OCI-LY3 (cell line): ENCODE results near the gene PTAFR.

Experiments
- H2AFZ ChIP-seq: fragments of 200-600, 300-600 bp; shearing (Covaris generic); 2 replicates; pipeline ENCODE4 v1.6.0; 2014; ENCODE audit warnings: antibody characterized with exemption, low read depth, low read length
- H3K27ac ChIP-seq: fragments of 200-600, 300-600 bp; sonication (generic); 2 replicates; pipeline ENCODE4 v1.5.1; 2014; ENCODE audit warnings: mild to moderate bottlenecking, low read length, moderate library complexity, mixed read lengths
- H3K27me3 ChIP-seq: fragments of 200-600, 300-600 bp; sonication (generic); 2 replicates; pipeline ENCODE4 v1.6.1; 2014; ENCODE audit warnings: low read depth, low read length, mixed read lengths
- H3K36me3 ChIP-seq: fragments of 200-600, 300-600 bp; sonication (generic); replicated peaks from 2 replicates; pipeline ENCODE3; 2014; ENCODE audit warnings: low read depth, low read length, mixed read lengths
- H3K4me1 ChIP-seq: fragments of 300-600, 200-600 bp; sonication (generic); 2 replicates; pipeline ENCODE4 v1.6.1; 2014; ENCODE audit warnings: low read length, mixed read lengths
- H3K4me2 ChIP-seq: fragments of 200-600, 300-600 bp; sonication (generic); 2 replicates; pipeline ENCODE4 v1.6.1; 2014; ENCODE audit warnings: low read length, mixed read lengths
- H3K4me3 ChIP-seq: fragments of 300-600, 200-600 bp; sonication (generic); 2 replicates; pipeline ENCODE4 v1.5.1; 2014; ENCODE audit warnings: antibody characterized with exemption, mild to moderate bottlenecking, low read length, moderate library complexity
- H3K79me2 ChIP-seq: fragments of 300-600, 200-600 bp; shearing (Covaris generic); 2 replicates; pipeline ENCODE4 v1.6.1; 2014; ENCODE audit warnings: mild to moderate bottlenecking, low read length, mixed read lengths
- H3K9ac ChIP-seq: fragments of 300-600, 200-600 bp; shearing (Covaris generic); 2 replicates; pipeline ENCODE4 v1.6.0; 2014; ENCODE audit warnings: mild to moderate bottlenecking, low read length, moderate library complexity
- H3K9me3 ChIP-seq: fragments of 200-600, 300-600 bp; shearing (Covaris generic); 2 replicates; pipeline ENCODE4 v1.6.1; 2014; ENCODE audit warnings: low read length, mixed read lengths; ENCODE audit not compliant: insufficient read depth
- H4K20me1 ChIP-seq: fragments of 200-600, 300-600 bp; sonication (generic); 2 replicates; pipeline ENCODE4 v1.6.1; 2016; ENCODE audit warnings: low read length, mixed read lengths; ENCODE audit not compliant: insufficient read depth
- EZH2phosphoT487 ChIP-seq: fragments of 200-600 bp; shearing (Covaris generic); IDR thresholded peaks from 2 replicates; pipeline ENCODE4 v1.6.1; 2018; ENCODE audit warnings: antibody characterized with exemption, mixed run types, low read depth
- TF ChIP-seq, protein P1 (sequence below): fragments of 200-600, 300-600 bp; sonication (generic); IDR thresholded peaks from 2 replicates; pipeline ENCODE4 v1.5.1; 2014; ENCODE audit warnings: antibody characterized with exemption, low read length, low read depth

Gene PTAFR

DNA sequence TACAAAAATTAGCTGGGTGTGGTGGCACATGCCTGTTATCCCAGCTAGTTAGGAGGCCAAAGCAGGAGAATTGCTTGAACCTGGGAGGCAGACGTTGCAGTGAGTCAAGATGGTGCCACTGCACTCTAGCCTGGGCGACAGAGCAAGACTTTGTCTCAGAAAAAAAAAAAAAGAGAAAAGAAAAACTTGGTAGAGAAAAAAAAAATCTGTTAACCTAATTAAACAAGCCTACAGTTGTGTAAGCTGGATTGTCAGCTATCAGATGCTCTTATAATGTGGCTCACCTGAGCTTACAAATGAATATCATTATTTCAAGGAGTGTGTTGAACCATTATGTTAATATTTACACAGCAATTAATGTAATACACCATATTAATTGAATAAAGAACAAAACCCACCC is 61.6 kb downstream of the PTAFR start:
- H3K36me3 ChIP-seq, result no peaks in the 10 kb centered on the region
- H4K20me1 ChIP-seq, result no peaks in the 10 kb centered on the region
- H3K9ac ChIP-seq, result peak overlapping the region; percentile 29; the same call in 1 of the 2 replicates
- no peaks in the 10 kb centered on the region for H3K27me3 ChIP-seq
- H3K4me1 ChIP-seq, result peaks cover 50% of the 10 kb centered on the region
- H3K9me3 ChIP-seq, result no peaks in the 10 kb centered on the region
- peak overlapping the region; percentile 67 for H3K27ac ChIP-seq
- 0 out of 2 replicates have a peak overlapping the region, but pooled peaks have one; percentile 20 for H2AFZ ChIP-seq
- H3K4me2 ChIP-seq, result peak overlapping the region; percentile 47
- no peak overlapping the region for H3K4me3 ChIP-seq
- no peaks in the 10 kb centered on the region for H3K79me2 ChIP-seq
- TF ChIP-seq EZH2phosphoT487, result no peak
- TF ChIP-seq, protein P1, sequence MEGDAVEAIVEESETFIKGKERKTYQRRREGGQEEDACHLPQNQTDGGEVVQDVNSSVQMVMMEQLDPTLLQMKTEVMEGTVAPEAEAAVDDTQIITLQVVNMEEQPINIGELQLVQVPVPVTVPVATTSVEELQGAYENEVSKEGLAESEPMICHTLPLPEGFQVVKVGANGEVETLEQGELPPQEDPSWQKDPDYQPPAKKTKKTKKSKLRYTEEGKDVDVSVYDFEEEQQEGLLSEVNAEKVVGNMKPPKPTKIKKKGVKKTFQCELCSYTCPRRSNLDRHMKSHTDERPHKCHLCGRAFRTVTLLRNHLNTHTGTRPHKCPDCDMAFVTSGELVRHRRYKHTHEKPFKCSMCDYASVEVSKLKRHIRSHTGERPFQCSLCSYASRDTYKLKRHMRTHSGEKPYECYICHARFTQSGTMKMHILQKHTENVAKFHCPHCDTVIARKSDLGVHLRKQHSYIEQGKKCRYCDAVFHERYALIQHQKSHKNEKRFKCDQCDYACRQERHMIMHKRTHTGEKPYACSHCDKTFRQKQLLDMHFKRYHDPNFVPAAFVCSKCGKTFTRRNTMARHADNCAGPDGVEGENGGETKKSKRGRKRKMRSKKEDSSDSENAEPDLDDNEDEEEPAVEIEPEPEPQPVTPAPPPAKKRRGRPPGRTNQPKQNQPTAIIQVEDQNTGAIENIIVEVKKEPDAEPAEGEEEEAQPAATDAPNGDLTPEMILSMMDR, result no peak

DNA sequence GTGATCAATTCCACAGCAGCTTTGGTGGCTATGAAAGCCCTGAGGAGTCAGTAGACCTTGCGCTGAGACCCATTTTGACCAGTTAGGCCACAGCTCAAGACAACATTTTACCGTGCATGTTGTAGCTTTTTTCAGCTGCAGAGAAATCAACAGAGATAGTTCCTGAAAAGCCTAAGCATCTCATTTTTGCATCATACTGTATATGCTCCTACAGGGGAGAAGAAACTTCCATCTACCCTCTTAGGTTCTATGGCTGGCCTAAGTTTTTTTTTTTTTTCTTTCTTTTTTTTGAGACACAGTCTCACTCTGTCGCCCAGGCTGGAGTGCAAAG is 63.3 kb downstream of the PTAFR start:
- no peaks in the 10 kb centered on the region for H3K9me3 ChIP-seq
- peaks cover 43% of the 10 kb centered on the region for H3K4me1 ChIP-seq
- no peaks in the 10 kb centered on the region for H3K27me3 ChIP-seq
- H2AFZ ChIP-seq, result no peak overlapping the region
- H3K36me3 ChIP-seq, result no peaks in the 10 kb centered on the region
- H3K27ac ChIP-seq, result no peak overlapping the region
- TF ChIP-seq, protein P1, result no peak; the same call in 1 of the 2 replicates
- TF ChIP-seq EZH2phosphoT487, result no peak
- no peaks in the 10 kb centered on the region for H4K20me1 ChIP-seq
- no peak overlapping the region for H3K4me2 ChIP-seq
- H3K79me2 ChIP-seq, result no peaks in the 10 kb centered on the region
- H3K4me3 ChIP-seq, result no peak overlapping the region
- H3K9ac ChIP-seq, result no peak overlapping the region

DNA sequence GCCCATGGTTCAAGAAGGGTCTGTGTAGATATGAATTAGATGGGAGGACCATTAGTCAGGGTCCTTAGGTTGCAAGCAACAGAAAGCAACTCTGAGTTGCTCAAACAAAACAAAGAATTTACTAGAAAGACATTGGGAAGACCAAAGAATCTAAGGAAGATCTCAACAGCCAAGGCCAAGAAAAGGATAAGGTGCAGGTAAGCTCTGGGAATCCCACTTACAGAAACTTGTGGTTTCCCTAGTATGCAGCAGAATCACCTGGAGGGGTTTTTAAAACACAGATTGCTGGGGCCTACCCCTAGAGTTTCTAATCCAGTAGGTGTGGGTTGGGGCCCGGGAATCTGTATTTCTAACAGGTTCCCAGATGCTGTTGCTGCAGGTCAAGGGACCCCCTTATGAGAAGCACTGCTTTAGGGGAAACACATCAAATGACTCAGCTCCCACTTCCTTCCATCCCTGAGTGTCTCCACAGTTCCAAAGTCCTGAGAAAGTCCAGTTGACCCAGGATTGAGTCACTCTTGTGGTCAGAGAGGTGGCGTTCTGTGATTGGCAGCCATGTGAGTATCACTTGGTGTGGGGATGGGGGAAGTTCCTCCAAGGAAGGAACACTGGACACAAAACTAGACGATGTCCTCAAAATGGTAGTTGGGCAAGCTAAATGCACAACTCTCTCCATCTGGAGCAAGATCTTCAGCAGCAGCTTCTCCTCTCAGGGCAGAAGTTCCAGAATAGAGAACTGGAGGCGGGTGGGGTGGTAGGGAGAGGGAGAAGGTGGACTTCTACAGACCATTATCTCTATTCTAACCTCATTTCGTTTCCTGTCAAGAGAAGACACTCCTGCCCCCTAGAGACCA is 63.9 kb downstream of the PTAFR start:
- Histone ChIP-seq H3K9ac (no peak overlapping the region), H3K9me3 (no peaks in the 10 kb centered on the region), H3K27me3 (no peaks in the 10 kb centered on the region), H3K4me3 (no peak overlapping the region), H2AFZ (peak overlapping the region; percentile 65; the same call in 1 of the 2 replicates), H3K79me2 (no peaks in the 10 kb centered on the region), H3K4me2 (no peak overlapping the region), H3K4me1 (peaks cover 43% of the 10 kb centered on the region), H3K36me3 (no peaks in the 10 kb centered on the region), H3K27ac (no peak overlapping the region), H4K20me1 (no peaks in the 10 kb centered on the region)
- TF ChIP-seq, protein P1, result peak; percentile 40; the same call in 1 of the 2 replicates
- no peak for TF ChIP-seq EZH2phosphoT487

DNA sequence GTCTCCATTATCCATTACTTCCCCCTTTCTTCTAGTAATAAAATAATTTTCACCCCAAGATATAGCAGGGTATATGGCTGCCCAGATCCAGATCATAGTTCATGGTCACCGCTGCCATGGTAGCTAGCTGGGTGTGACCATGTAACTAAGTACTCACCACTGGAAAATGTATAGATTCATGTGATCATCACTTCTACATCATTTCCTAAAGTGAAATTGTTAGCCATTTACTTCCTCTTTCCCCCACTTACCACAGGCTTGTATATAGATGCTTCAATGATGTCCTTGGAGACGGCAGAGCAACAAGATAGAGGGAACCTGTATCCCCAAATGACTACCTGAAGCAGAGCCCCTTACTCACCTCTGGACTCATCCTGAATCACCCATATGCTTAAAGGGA is 65.3 kb downstream of the PTAFR start:
- H3K4me3 ChIP-seq, result no peak overlapping the region
- no peak overlapping the region for H3K27ac ChIP-seq
- TF ChIP-seq, protein P1, result no peak
- no peaks in the 10 kb centered on the region for H3K9me3 ChIP-seq
- peaks cover 43% of the 10 kb centered on the region for H3K4me1 ChIP-seq
- peak overlapping the region; percentile 69; the same call in 1 of the 2 replicates for H2AFZ ChIP-seq
- no peak overlapping the region for H3K9ac ChIP-seq
- H4K20me1 ChIP-seq, result no peaks in the 10 kb centered on the region
- no peaks in the 10 kb centered on the region for H3K79me2 ChIP-seq
- H3K27me3 ChIP-seq, result no peaks in the 10 kb centered on the region
- no peaks in the 10 kb centered on the region for H3K36me3 ChIP-seq
- H3K4me2 ChIP-seq, result peak overlapping the region; percentile 35
